ENCODE results near the gene FLVCR2. TPM values are rescaled to one million over a fixed set of nuclear protein-coding genes. Genes with fewer than 3 reads are reported as not detected.

FLVCR2 gene
- total RNA-seq, 1 experiment from 2014 or later = 12.4 TPM

GRCh38 chr14:75602503-75602902, 24.1 kb downstream of the FLVCR2 start:
- no peaks in the 10 kb centered on the region for H3K36me3 ChIP-seq (ENCODE audit: low read depth)
- H3K4me3 ChIP-seq = no peak overlapping the region
- H3F3A ChIP-seq (ENCODE audit: insufficient read depth, low read depth) = no peaks in the 10 kb centered on the region
- no peaks in the 10 kb centered on the region for H4K20me1 ChIP-seq (ENCODE audit: insufficient read depth)
- H2AFZ ChIP-seq = no peak overlapping the region
- no peaks in the 10 kb centered on the region for H3K4me1 ChIP-seq (replicated peaks; ENCODE audit: insufficient read depth)
- ChIA-PET POLR2A (ENCODE audit: unreplicated experiment) (no interaction called here), CTCF (no interaction called here)
- H3K9me3 ChIP-seq (ENCODE audit: insufficient read depth, low read depth) = no peaks in the 10 kb centered on the region; the same call in none of the 2 replicates
- H3K27me3 ChIP-seq (ENCODE audit: insufficient read depth, low read depth) = no peaks in the 10 kb centered on the region
- no peak overlapping the region for H3K27ac ChIP-seq
- H3K79me2 ChIP-seq (ENCODE audit: low read depth) = no peaks in the 10 kb centered on the region
- no peak for DNase-seq
- no peaks in the 10 kb centered on the region for H3K9me2 ChIP-seq (ENCODE audit: insufficient read depth)
- intact Hi-C loops (cut with micrococcal nuclease; ENCODE audit: unreplicated experiment) = no loop called here
- no peak overlapping the region for H3K4me2 ChIP-seq
- TF ChIP-seq EZH2 (IDR thresholded peaks at IDR 0.05; ENCODE audit: low read depth) = no peak
- TF ChIP-seq CTCF (conservative IDR thresholded peaks at IDR 0.05) = no peak
- no TSS peak for BruUV-seq (replicated peaks)

GRCh38 chr14:75604979-75605851, 26.8 kb downstream of the FLVCR2 start:
- TF ChIP-seq EZH2 (IDR thresholded peaks at IDR 0.05; ENCODE audit: low read depth) (no peak), CTCF (conservative IDR thresholded peaks at IDR 0.05) (no peak)
- H3K36me3 ChIP-seq (ENCODE audit: low read depth) = no peaks in the 10 kb centered on the region
- ChIA-PET CTCF (interaction anchor here (0.6 to 0.8 kb wide), 3 partner anchors 51 to 190 kb away, joined by 3 to 5 read pairs (median 4); no protein-coding TSS in a partner anchor), POLR2A (ENCODE audit: unreplicated experiment) (interaction anchor here (0.6 to 0.9 kb wide), 3 partner anchors 30 to 172 kb away, joined by 4 read pairs; no protein-coding TSS in a partner anchor)
- no peaks in the 10 kb centered on the region for H3F3A ChIP-seq (ENCODE audit: insufficient read depth, low read depth)
- H3K79me2 ChIP-seq (ENCODE audit: low read depth) = no peaks in the 10 kb centered on the region
- no peak overlapping the region for H3K4me3 ChIP-seq
- no peaks in the 10 kb centered on the region for H4K20me1 ChIP-seq (ENCODE audit: insufficient read depth)
- no peak overlapping the region for H2AFZ ChIP-seq
- H3K4me2 ChIP-seq = no peak overlapping the region
- H3K27ac ChIP-seq = no peak overlapping the region
- H3K9me2 ChIP-seq (ENCODE audit: insufficient read depth) = no peaks in the 10 kb centered on the region
- intact Hi-C loops (cut with micrococcal nuclease; ENCODE audit: unreplicated experiment) = loop anchor here (5.0 kb wide), 1 partner anchor 42 kb away; no protein-coding TSS in a partner anchor
- peak in 1 of 2 experiments; percentile 32 for DNase-seq
- H3K27me3 ChIP-seq (ENCODE audit: insufficient read depth, low read depth) = no peaks in the 10 kb centered on the region
- no TSS peak for BruUV-seq (replicated peaks)
- H3K4me1 ChIP-seq (replicated peaks; ENCODE audit: insufficient read depth) = no peaks in the 10 kb centered on the region
- H3K9me3 ChIP-seq (ENCODE audit: insufficient read depth, low read depth) = peaks cover 6% of the 10 kb centered on the region

DNA sequence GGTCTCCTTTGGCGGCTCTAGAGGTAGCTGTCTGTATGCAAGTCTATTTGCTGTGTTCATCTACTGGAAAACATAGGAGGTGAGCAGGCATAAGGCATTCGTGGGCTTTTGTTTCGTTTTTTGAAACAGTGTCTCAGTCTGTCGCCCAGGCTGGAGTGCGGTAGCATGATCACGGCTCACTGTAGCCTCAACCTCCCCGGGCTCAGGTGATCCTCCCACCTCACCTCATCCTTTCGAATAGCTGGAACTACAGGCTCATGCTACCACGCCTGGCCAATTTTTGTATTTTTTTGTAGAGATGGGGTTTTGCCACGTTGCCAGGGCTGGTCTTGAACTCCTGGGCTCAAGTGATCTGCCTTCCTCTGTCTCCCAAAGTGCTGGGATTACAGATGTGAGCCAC, 27.5 kb downstream of the FLVCR2 start:
- intact Hi-C loops (cut with micrococcal nuclease; ENCODE audit: unreplicated experiment) = loop anchor here (5.0 kb wide), 1 partner anchor 41 kb away; no protein-coding TSS in a partner anchor
- Histone ChIP-seq H3K27ac (no peak overlapping the region), H3K79me2 (ENCODE audit: low read depth) (no peaks in the 10 kb centered on the region), H3K4me1 (replicated peaks; ENCODE audit: insufficient read depth) (no peaks in the 10 kb centered on the region), H3K36me3 (ENCODE audit: low read depth) (no peaks in the 10 kb centered on the region), H3K4me3 (no peak overlapping the region), H3K27me3 (ENCODE audit: insufficient read depth, low read depth) (no peaks in the 10 kb centered on the region), H3F3A (ENCODE audit: insufficient read depth, low read depth) (no peaks in the 10 kb centered on the region), H4K20me1 (ENCODE audit: insufficient read depth) (no peaks in the 10 kb centered on the region), H3K4me2 (no peak overlapping the region), H2AFZ (no peak overlapping the region), H3K9me3 (ENCODE audit: insufficient read depth, low read depth) (peaks cover 6% of the 10 kb centered on the region), H3K9me2 (ENCODE audit: insufficient read depth) (no peaks in the 10 kb centered on the region)
- ChIA-PET CTCF (interaction anchor here (0.6 kb wide), 1 partner anchor 50 kb away, joined by 4 read pairs; no protein-coding TSS in a partner anchor), POLR2A (ENCODE audit: unreplicated experiment) (interaction anchor here (0.9 kb wide), 1 partner anchor 43 kb away, joined by 4 read pairs; no protein-coding TSS in a partner anchor)
- no peak for DNase-seq
- no TSS peak for BruUV-seq (replicated peaks)
- TF ChIP-seq EZH2 (IDR thresholded peaks at IDR 0.05; ENCODE audit: low read depth) (no peak), CTCF (conservative IDR thresholded peaks at IDR 0.05) (no peak)

Data from PC-9 (cell line).